Right lobe of liver (tissue), 4 donors: ENCODE measurements around the gene MOGAT1.

ENCODE experiments used
- CTCF ChIP-seq, 4 donors: fragments of 200-600 bp in 3 of 4; fragments of 450-650 bp in 1 of 4; IDR thresholded peaks; one replicate each; pipeline versions ENCODE4 v1.5.1 to v1.8.0; 2016 to 2022; ENCODE audit warnings: antibody characterized with exemption in 4 of 4, mild to moderate bottlenecking in 2 of 4
- POLR2A ChIP-seq: fragments of 450-650 bp; IDR thresholded peaks from one replicate; pipeline ENCODE4 v1.6.1; 2017; ENCODE audit warnings: antibody characterized with exemption, mild to moderate bottlenecking
- donor health status: DM: no; HTN: no; CAD: no.
- donor health status: DM: no; HTN: no; CAD: no.
- donor health status: DM: no; HTN: yes; CAD: no.

GRCh38 chr2:222688917-222689316 lies 17.5 kb downstream of the MOGAT1 start:
- TF ChIP-seq CTCF (IDR thresholded peaks at IDR 0.05): no peak
- TF ChIP-seq POLR2A: no peak
